Measurements from ENCODE around the gene LIAS. TPM values are rescaled to one million over a fixed set of nuclear protein-coding genes. Genes with fewer than 3 reads are reported as not detected.
"Not testable (repeated sequence)": the region's sequence is repeated elsewhere in the genome, so short reads cannot be mapped to it uniquely, and the experiment has no call there.

LIAS gene
- total RNA-seq, 6 experiments from 2014 or later, result 7.0 to 20.4 (median 13.1) TPM

- no peaks in the 10 kb centered on the region for H3K27me3 ChIP-seq
- DNase-seq, result no peak
- H3K9me3 ChIP-seq, result no peaks in the 10 kb centered on the region
- H3K4me1 ChIP-seq, result peaks cover 0 to 34% (median 0%) of the 10 kb centered on the region in 4 donors
- no peak for ATAC-seq
- no peak for TF ChIP-seq POLR2A (IDR thresholded peaks at IDR 0.05)
- TF ChIP-seq, protein P1, sequence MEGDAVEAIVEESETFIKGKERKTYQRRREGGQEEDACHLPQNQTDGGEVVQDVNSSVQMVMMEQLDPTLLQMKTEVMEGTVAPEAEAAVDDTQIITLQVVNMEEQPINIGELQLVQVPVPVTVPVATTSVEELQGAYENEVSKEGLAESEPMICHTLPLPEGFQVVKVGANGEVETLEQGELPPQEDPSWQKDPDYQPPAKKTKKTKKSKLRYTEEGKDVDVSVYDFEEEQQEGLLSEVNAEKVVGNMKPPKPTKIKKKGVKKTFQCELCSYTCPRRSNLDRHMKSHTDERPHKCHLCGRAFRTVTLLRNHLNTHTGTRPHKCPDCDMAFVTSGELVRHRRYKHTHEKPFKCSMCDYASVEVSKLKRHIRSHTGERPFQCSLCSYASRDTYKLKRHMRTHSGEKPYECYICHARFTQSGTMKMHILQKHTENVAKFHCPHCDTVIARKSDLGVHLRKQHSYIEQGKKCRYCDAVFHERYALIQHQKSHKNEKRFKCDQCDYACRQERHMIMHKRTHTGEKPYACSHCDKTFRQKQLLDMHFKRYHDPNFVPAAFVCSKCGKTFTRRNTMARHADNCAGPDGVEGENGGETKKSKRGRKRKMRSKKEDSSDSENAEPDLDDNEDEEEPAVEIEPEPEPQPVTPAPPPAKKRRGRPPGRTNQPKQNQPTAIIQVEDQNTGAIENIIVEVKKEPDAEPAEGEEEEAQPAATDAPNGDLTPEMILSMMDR (IDR thresholded peaks at IDR 0.05), result no peak
- intact Hi-C loops (cut with DNase I), result no loop called here
- H3K27ac ChIP-seq, result peak overlapping the region in 1 of 3 donors; percentile 4
- no peak overlapping the region for H3K4me3 ChIP-seq
- peaks cover 11 to 88% (median 46%) of the 10 kb centered on the region in 4 donors for H3K36me3 ChIP-seq
Measured at GRCh38 chr4:39502019-39502663, 43.3 kb downstream of the LIAS start.

- intact Hi-C loops (cut with DNase I); H3K4me3 ChIP-seq; H3K9me3 ChIP-seq; ATAC-seq; H3K27me3 ChIP-seq; DNase-seq: not testable (repeated sequence)
- WGBS (ENCODE audit: insufficient coverage, low coverage, low lambda C conversion rate, missing lambda C conversion rate), result 92% methylated on average over 4 of the region's 4 CpGs
- Histone ChIP-seq H3K4me1 (peaks cover 0 to 32% (median 0%) of the 10 kb centered on the region in 4 donors), H3K36me3 (peaks cover 11 to 93% (median 51%) of the 10 kb centered on the region in 4 donors), H3K27ac (peak overlapping the region in 1 of 3 donors; percentile 4)
Measured at GRCh38 chr4:39502664-39503035, 43.8 kb downstream of the LIAS start.

- WGBS (ENCODE audit: insufficient coverage, low coverage, low lambda C conversion rate, missing lambda C conversion rate), result 90% methylated on average over 2 of the region's 2 CpGs
- peaks cover 0 to 19% (median 0%) of the 10 kb centered on the region in 4 donors for H3K4me1 ChIP-seq
- peaks cover 22 to 97% (median 63%) of the 10 kb centered on the region in 4 donors for H3K36me3 ChIP-seq
- H3K27ac ChIP-seq, result peak overlapping the region in 1 of 3 donors; percentile 9
- TF ChIP-seq POLR2A (IDR thresholded peaks at IDR 0.05), result no peak
- TF ChIP-seq, protein P1 (IDR thresholded peaks at IDR 0.05), result no peak
- ATAC-seq (no peak), DNase-seq (no peak)
- intact Hi-C loops (cut with DNase I), result no loop called here
- no peaks in the 10 kb centered on the region for H3K9me3 ChIP-seq
- no peak overlapping the region for H3K4me3 ChIP-seq
- H3K27me3 ChIP-seq, result no peaks in the 10 kb centered on the region
Measured at GRCh38 chr4:39504538-39504937, 45.7 kb downstream of the LIAS start.

- WGBS (ENCODE audit: insufficient coverage, low coverage, low lambda C conversion rate, missing lambda C conversion rate), result 17% methylated on average over 1 of the region's 1 CpG
Measured at GRCh38 chr4:39505581-39505980, 46.7 kb downstream of the LIAS start.

DNA sequence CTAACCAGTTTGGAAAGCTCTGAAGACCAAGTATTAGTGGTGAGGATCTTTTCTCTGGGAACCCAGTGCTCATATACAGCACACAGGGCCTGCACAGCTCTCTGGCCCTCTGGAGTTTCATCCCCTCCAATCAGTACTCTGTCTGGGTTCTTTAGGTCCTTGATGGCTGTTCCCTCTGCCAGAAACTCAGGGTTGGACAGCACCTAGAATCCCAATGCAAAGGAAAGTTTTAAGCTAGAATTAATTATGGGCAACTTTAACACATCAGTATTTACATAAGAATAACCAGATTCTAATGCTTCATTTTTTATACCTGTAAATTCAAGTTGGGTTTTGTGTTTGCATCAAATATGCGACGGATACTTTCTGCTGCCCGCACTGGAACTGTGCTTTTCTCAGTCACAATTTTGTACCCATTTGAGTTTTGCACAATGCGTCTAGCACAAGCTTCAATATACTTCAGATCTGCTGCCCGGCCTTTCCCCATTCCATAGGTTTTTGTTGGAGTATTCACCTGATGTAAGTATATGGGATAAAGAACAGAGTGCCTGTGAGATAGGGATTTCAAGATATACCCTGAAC lies 51.6 kb downstream of the LIAS start:
- H3K36me3 ChIP-seq, result peaks cover 24 to 94% (median 50%) of the 10 kb centered on the region in 4 donors
- no peaks in the 10 kb centered on the region for H3K9me3 ChIP-seq
- peaks cover 0 to 27% (median 5%) of the 10 kb centered on the region in 4 donors for H3K4me1 ChIP-seq
- TF ChIP-seq, protein P1 (IDR thresholded peaks at IDR 0.05), result no peak
- TF ChIP-seq POLR2A (IDR thresholded peaks at IDR 0.05), result no peak
- H3K4me3 ChIP-seq, result no peak overlapping the region
- WGBS (ENCODE audit: insufficient coverage, low coverage, low lambda C conversion rate, missing lambda C conversion rate), result 100% methylated on average over 3 of the region's 5 CpGs
- peak overlapping the region in 1 of 3 donors; percentile 14 for H3K27ac ChIP-seq
- no peak for ATAC-seq
- intact Hi-C loops (cut with DNase I), result no loop called here
- H3K27me3 ChIP-seq, result no peaks in the 10 kb centered on the region
- no peak for DNase-seq

More at GRCh38 chr4:39505581-39505980, 46.7 kb downstream of the LIAS start:
- H3K9me3 ChIP-seq, result no peaks in the 10 kb centered on the region
- H3K4me3 ChIP-seq, result no peak overlapping the region
- H3K27me3 ChIP-seq, result no peaks in the 10 kb centered on the region
- peaks cover 0 to 14% (median 0%) of the 10 kb centered on the region in 4 donors for H3K4me1 ChIP-seq
- TF ChIP-seq POLR2A (IDR thresholded peaks at IDR 0.05), result no peak
- TF ChIP-seq, protein P1 (IDR thresholded peaks at IDR 0.05), result no peak
- intact Hi-C loops (cut with DNase I), result no loop called here
- peak overlapping the region in 1 of 3 donors; percentile 6 for H3K27ac ChIP-seq
- ATAC-seq (peak in 2 of 4 donors; percentile 7 to 41), DNase-seq (no peak)
- peaks cover 23 to 97% (median 67%) of the 10 kb centered on the region in 4 donors for H3K36me3 ChIP-seq

DNA sequence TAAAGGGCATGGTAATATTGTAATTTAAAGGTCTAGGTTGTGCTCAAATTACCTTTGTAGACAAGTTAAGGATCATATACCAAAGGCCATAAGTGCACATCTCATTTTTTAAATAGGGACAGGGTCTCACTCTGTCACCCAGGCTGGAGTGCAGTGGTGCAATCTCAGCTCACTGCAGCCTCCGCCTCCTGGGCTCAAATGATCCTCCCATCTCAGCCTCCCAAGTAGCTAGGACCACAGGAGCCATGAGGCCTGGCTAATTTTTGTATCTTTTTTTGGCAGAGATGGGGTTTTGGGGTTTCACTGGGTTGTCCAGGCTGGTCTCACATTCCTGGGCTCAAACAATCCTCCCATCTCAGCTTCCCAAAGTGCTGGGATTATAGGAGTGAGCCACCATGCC lies 55.4 kb downstream of the LIAS start:
- intact Hi-C loops (cut with DNase I); DNase-seq; H3K27me3 ChIP-seq; H3K9me3 ChIP-seq; H3K4me3 ChIP-seq; ATAC-seq: not testable (repeated sequence)
- 86% methylated on average over 1 of the region's 1 CpG for WGBS (ENCODE audit: insufficient coverage, low coverage, low lambda C conversion rate, missing lambda C conversion rate)
- Histone ChIP-seq H3K36me3 (peaks cover 7 to 93% (median 26%) of the 10 kb centered on the region in 4 donors), H3K27ac (peak overlapping the region; percentile 23 to 79 (median 61)), H3K4me1 (peaks cover 0 to 44% (median 8%) of the 10 kb centered on the region in 4 donors)
